HG03521 (cell line): Measurements from ENCODE around the gene TNFRSF9.
"Not testable (repeated sequence)": the region's sequence is repeated elsewhere in the genome, so short reads cannot be mapped to it uniquely, and the experiment has no call there.

Experiments
- ATAC-seq: cut with Tn5 transposase; IDR thresholded peaks from one replicate; pipeline ENCODE4 v1.9.1; 2021; ENCODE audit warnings: mild to moderate bottlenecking, moderate library complexity; ENCODE audit not compliant: unreplicated experiment

Gene TNFRSF9

DNA sequence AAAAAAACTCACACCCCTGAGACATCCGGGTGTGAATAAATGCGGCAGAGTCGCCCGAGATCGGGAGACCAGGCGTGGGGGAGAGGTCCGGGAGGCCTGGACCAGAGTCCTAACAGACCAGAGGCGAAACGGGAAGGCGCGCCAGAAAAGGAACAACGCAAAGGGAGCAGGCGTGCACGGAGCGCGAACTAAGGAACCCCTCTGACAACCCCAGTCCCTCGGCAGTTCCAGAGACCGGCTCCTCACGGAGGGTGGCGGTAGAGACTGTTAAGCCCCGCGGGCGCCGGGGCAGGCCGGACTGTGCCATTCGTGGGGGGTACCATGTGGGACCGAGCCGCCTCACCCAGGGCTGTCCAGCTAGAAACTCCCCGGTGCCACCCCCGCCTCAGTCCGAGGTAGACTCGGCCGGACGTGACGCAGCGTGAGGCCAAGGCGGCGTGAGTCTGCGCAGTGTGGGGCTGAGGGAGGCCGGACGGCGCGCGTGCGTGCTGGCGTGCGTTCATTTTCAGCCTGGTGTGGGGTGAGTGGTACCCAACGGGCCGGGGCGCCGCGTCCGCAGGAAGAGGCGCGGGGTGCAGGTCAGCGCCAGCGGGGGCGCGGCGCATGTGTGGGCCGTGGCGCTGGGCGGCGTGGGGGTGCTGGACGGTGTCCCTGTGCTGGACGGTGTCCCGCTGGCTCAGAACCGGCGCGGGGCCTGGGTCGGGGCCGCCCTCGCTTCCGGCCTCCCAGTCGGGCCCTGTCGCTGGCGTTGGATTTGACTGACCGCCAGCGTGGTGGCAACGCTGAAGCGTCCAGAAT, 20.8 kb upstream of the TNFRSF9 start, which contains the start of gene PARK7:
Gene PARK7 (plus strand): TSS at position 496 of the 798 bp plus-strand sequence. CDS start 1,075 bp downstream, outside the sequence.
- peak; percentile 91 for ATAC-seq

DNA sequence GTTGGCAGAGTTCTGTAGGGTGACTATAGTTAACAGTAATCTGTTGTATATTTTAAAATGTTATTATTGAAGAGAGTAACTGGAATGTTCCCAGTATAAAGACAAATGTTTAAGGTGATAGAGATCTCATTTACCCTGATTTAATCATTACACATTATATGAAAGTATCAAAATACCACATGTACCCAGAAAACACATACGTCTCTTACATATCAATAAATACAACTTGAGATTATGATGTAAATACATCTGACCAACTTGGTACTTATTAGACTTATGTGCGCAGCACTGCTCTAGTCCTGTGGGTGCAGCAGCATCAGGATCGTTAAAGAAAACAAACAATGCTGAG, 20.2 kb upstream of the TNFRSF9 start:
- no peak for ATAC-seq

DNA sequence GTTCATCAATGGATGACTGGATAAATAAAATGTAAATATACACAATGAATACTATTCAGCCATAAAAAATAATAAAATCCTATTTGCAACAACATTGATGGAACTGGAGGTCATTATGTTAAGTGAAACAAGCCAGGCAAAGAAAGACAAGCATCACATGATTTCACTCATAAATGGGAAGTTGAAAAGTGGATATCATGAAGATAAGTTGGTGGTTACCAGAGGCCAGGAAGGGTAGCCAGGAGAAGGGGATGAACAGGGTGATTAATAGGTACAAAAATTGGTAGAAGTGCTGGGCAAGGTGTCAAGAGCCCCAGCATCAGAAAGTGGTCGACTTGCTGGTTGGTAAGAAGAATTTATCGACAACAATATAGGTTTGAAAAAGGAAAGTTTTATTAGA, 19.5 kb upstream of the TNFRSF9 start:
- no peak for ATAC-seq

DNA sequence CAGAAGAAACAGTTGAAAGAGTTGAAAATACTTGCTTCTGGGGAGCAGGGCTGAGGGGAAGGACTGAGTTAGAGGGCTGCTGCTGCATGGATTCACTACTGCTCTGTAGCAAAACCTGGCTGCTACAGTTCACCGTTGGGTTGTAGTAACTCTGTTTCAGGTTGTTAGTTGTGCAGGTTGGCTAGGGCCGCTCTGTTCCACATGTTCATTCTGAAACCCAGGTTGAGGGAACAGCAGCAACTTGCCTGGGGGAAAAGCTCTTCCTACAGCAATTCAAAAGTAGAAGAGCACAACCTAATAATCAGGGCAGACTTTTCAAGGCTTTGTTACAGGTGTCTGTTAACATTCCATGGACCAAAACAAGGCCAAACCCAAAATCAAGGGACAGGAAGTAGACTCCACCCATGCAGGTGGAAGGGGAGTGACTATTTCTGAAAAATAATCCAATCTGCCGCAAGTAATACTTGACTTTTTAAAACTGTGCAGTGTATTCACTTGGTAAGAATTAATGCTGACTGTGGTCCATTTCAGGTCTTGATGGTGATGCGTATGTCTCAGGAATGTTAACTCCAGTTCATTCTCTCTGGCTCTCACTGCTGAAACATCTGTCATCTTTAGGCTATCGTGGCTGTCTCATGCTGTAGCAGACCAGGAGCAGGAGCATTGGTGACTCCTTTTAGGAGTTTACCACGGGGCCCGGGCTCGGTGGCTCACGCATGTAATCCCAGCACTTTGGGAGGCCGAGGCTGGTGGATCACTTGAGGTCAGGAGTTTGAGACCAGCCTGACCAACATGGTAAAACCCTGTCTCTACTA, 15.8 kb upstream of the TNFRSF9 start:
- no peak for ATAC-seq

DNA sequence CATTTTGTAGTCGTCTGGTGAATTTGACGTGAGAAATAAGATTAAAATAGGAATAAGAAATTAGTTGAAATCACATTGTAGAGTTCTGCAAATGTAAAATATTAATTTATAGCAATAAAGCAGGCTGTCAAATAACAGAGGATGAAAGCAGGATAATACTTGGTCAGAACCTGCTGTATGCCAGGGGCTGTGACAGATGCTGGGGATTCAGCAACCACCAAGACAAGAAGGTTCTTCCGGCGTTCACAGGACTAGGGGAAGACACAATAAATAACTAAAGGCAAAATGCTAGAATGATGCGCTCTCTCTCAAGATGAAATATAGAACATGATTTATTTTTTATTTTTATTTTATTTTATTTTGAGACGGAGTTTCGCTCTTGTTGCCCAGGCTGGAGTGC, 14.0 kb upstream of the TNFRSF9 start:
- ATAC-seq = no peak

DNA sequence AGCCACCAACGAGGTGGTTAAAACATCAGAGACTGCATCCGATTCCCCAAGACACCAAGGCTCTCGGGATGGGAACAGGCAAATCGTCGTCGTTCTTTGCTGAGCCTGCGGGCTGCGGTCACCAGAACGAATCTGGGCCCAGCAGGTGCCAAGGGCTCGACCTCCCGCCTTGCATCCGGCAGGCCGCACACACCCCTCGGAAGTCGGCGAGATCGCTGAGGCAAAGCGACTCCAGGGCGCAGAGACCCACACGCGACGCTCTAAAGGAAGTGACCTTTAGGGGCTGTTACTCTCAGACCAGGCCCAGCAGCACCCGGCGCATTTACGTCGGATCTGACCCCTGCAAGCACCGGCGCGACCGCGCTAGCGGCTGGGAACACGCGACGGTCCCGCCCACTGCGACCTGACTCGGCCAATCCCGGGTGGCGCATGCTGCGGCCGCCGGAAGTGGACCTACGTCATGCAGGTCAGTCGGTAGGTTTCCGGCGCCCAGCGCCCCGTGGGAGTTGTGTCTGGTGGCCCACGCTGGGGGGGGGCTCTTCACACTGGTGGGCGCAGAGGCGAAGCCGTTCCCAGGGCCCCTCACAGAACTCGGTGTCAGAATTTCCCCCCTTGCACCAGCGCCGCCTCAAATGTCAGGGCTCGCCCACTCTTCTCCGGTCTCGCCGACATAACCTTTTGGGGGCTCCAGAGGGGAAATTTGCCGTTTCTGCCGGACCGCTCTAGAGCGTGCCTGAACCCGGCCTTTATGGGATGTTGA, 13.4 kb upstream of the TNFRSF9 start:
- peak; percentile 94 for ATAC-seq

DNA sequence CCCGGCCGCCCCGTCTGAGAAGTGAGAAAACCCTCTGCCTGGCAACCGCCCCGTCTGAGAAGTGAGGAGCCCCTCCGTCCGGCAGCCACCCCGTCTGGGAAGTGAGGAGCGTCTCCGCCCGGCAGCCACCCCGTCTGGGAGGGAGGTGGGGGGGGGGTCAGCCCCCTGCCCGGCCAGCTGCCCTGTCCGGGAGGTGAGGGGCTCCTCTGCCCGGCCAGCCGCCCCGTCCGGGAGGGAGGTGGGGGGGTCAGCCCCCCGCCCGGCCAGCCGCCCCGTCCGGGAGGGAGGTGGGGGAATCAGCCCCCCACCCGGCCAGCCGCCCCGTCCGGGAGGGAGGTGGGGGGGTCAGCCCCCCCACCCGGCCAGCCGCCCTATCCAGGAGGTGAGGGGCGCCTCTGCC, 12.2 kb upstream of the TNFRSF9 start:
- ATAC-seq = not testable (repeated sequence)

DNA sequence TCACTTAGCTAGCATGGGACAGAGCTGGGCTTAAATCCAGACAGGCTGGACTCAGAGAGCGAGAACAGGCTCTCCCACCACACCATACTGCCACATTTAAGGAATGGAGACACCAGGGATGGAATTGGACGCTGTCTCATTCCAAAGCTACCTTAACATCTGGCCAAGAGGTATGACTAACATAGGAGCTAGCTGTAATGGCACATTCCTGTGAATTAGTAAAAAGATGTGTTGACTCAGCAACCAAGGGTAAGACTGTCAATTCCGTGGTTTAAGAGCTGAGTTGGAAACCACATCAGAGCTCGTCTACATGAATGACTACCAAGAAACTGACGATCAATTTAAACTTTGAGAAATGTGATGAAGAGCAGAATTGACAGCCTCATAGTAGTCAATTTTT, 8.3 kb upstream of the TNFRSF9 start:
- ATAC-seq = no peak

DNA sequence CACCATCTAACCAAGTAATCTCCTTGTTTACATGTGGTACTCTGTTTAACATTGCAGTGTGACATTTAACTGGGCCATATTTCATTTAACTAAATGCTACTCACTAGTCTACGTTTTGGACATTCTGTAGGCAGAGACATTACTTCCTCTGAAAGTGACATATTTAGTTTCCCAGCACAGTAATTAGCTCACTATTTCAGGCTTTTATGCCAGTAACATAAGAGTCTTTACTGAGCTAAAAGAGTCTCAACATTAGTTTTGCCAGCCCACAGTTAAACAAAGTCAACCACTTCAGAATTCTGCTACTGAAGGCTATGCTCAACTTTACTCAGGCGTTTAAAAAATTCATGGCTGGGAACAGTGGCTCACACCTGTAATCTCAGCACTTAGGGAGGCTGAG, 2.6 kb upstream of the TNFRSF9 start:
- ATAC-seq = no peak

DNA sequence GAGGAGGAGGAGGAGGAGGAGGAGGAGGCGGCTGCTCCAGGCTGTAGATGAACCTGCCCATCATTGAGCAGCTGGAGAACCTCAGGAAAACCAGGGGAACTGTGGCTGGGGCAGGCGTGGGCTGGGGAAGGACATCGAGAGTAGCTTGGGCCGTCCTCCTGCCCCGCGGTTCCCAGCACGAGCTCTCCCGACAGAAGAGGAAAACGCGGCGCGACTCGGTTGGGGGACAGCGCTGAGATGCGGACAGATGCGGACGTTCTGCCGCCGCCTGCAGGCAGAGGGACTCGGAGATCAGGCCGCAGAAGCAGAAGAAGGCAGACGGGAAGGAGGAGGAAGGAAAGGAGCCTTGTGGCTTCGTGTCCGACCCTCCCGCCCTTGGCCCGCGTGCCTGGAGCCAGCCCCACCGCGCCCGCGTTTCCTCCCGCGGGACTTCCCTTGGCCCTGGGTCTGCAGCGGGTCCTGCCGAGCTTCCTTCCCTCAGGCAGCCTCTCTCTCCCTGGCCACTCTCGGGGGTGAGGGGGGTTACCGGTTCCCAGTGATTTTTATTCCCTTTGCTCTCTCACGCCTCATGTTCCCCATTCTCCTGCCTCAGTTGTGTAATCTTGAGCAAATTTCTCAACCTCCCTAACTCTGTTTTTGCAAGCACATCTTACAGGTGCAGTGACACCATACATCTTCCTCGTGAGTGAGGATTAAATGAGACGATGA, 1.7 kb upstream of the TNFRSF9 start:
- no peak for ATAC-seq

DNA sequence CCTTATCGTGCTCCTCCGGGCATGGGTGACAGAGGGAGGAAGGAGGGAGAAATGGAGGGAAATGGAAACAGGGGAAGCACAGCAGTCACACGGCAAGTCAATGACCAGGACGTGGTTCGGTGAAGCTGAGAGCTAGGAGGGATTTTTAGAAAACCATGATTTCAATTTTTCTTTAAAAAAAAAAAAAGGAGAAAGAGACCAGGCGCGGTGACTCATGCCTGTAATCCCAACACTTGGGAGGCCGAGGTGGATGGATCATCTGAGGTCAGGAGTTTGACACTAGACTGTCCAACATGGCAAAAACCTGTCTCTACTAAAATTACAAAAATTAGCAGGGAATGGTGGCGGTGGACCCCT, 776 bp upstream of the TNFRSF9 start:
- no peak for ATAC-seq

DNA sequence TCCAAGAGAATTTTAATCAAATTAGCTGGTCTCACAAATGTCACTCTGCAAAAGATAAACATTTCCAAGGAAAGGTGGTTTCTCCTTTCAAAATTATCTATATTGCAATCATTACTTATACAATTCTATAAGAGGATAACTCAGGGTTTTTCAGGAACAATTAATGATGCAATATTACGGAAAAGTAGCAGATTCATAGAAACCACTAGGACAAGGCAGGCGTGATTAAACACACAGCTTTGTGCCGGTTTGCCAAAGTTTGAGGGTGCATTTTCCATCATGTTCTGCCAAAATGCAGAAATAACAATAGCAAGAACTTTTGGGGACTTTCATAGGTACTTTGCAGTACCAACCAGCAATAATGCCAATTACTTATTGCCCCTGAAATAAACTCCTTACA, 605 bp downstream of the TNFRSF9 start:
- no peak for ATAC-seq

DNA sequence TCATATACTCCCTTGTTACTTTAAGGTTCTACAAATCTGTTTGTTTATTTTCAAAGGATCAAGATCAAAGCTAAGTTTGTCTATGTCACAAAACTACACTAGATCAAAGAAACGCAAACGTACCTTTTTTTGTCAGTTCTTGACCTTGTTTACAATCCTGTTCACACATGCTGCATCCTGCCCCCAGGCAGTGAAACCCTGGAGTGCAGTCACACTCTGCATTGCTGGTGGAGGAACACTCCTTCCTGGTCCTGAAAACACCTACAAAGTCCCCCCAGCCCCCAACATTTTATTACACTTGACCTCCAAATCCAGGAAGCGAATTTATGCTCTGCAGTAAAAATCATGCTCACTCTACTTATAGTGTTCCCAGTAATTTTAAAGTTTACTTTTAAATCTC, 2.6 kb downstream of the TNFRSF9 start:
- ATAC-seq = no peak

DNA sequence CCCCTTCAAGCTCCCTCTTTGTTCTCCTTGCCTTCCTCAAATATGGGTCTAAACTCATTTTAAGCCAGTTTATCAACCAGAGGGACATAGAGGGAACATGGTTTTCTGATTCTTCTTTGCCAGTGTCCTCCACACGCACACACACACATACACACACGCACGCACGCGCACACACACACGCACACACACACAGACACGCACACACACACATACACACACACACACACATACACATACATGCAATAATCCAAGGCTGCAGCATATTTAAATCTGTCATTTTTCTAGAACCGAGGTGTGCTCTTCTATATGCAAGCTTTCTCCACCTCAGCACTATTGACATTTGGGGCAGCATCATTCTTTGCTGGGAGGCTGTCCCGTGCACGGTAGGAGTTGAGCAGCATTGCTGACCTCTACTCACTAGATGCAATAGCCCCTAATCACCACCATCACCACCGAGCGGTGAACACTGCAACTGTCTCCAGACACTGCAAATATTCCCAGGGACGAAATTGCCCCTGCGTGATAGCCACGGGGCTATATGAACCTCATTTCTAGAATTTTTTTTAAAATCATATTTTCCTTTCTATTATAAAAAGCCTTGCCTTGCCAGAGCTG, 8.0 kb downstream of the TNFRSF9 start:
- ATAC-seq = no peak

DNA sequence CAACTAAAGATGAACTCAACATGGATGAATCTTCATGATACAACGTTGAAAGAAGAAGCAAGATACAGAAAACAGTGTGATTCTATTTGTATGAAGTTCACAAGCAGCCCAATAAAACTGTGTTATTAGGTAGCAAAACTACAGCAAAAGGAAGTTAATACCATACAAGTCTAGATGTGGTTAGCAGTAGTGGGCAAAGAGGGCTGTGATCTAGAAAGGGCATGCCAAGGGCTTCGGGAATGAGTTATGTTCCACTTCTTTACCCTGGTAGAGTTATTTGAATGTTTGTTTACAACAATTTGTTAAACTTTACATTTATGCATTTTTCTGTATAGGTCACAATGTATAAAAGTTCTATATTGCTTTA, 9.2 kb downstream of the TNFRSF9 start:
- ATAC-seq = no peak

DNA sequence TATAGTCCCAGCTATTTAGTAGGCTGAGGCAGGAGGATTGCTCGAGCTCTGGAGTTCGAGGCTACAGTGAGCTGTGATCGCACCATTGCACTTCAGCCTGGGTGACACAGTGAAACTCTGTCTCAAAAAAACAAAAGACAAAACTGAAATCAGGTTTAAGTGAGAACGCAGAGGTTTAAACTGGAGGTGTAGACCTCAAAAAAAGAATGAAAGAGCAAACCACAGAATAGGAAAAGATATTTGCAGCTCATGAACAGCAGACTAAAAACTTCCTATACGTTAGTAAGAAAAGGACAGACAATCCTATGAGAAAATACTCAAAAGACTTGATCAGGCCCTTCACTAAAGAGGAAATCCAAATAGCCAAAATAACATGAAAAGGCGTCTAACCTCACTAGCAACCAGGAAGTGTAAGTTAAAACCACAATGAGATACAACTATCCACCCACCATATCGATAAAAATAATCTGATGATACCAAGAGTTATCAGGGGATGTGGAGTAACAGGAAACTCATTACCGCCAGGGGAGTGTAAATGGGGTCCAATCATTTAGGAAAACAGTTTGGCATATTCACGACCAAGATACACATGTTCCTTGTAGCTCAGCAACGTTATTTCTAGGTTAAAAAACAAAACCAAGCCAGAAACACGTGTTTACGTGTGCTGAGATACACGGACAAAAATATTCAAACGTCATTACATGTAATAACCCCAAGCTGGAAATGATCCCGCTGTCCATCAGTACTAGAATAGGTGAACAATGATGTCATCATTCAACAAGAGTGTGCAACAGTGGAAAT, 9.8 kb downstream of the TNFRSF9 start:
- ATAC-seq = no peak

DNA sequence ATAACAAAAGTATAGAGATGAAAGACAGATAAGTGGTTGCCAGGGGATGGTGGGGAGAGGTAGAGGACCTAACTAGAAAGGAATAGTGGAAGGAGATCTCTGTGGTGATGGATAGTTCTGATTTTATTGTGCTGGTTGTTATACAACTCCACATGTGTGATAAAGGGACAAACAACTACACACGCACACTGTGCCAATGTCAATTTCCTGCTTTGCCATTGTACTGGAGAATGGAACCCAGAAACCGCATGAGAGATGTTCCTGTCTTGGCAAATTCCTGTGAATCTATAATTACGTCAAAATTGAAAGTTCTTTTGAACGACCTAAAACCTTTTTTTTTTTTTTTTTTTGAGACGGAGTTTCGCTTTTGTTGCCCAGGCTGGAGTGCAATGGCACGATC, 11.0 kb downstream of the TNFRSF9 start:
- ATAC-seq = no peak

DNA sequence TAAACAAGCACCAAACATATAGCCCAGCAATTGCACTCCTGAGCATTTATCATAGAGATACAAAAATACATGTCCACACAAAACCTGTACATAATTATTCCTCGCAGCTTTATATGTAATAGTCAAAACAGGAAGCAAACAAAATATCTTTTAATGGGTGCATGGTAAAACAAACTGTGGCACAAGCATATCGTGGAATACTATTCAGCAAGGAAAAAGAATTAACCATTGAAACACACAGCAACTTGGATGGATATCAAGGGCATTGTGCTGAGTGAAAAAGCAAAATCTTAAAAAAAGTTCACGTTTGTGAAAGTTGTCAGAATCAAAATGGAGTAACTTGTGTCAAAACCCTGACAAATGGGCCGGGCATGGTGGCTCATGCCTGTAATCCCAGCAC, 12.4 kb downstream of the TNFRSF9 start:
- ATAC-seq = no peak

DNA sequence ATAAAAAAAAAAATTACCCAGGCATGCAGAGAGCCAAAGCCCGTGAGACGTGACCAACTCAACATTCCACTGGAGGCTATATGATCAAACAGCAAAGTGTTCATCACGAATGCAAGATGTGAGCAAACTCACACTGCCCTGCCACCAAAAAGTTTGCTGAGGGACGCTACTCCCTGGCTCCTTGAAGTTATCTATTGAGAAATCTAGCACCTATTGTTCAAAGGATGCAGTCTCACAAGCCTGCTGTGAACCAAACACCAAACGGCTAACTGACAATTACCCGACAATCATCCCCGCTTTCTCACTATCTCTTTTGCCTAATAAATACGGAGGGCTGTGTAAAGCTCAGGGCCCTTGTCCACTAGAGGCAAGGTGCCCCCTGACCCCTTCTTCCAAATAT, 13.6 kb downstream of the TNFRSF9 start:
- ATAC-seq = not testable (repeated sequence)

DNA sequence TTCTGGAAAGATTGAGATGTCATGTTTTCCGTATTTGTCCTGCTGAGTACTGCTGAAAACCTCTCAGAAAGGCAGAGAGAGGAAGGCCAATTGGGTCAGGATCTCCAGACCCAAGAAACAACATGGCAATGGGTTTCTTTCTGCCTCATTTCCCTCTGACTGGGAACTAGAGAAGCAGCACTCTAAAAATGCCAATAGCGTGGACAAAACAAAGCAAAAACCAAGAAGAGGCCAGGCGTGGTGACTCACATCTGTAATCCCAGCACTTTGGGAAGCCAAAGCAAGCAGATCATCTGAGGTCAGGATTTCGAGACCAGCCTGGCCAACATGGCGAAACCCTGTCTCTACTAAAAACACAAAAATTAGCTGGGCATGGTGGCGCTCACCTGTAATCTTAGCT, 18.3 kb downstream of the TNFRSF9 start:
- ATAC-seq = no peak
